Transverse colon (tissue), 4 donors: Measurements from ENCODE around the gene MAST4. TPM values are rescaled to one million over a fixed set of nuclear protein-coding genes. Genes with fewer than 3 reads are reported as not detected.

ENCODE experiments used
- DNase-seq: peaks from one replicate; pipeline ENCODE4 v3.0.0-alpha.2; 2019
- H3K27ac ChIP-seq, 4 donors: fragments of 200-600 bp; sonication (generic); 2 replicates each; pipeline ENCODE4 v1.5.1; 2016 to 2018; ENCODE audit warnings: inconsistent platforms in 4 of 4
- H3K27me3 ChIP-seq: fragments of 200-600 bp; sonication (generic); 2 replicates; pipeline ENCODE4 v1.5.1; 2017; ENCODE audit warnings: inconsistent platforms
- H3K36me3 ChIP-seq, 4 donors: fragments of 200-600 bp; sonication (generic); 2 replicates each; pipeline ENCODE4 v1.5.1; 2017 to 2019; ENCODE audit warnings: inconsistent platforms in 4 of 4
- H3K4me1 ChIP-seq, 4 donors: fragments of 200-600 bp; sonication (generic); 2 replicates each; pipeline ENCODE4 v1.5.1; 2017 to 2020; ENCODE audit warnings: inconsistent platforms in 4 of 4
- H3K4me3 ChIP-seq, 4 donors: fragments of 200-600 bp; sonication (generic); 1 replicate in 1 of 4; 2 replicates in 3 of 4; pipeline versions ENCODE4 v1.5.1 to v1.6.1; 2017 to 2019; ENCODE audit warnings: inconsistent platforms in 4 of 4
- H3K9me3 ChIP-seq, 2 donors: fragments of 200-600 bp; sonication (generic); 2 replicates each; pipeline ENCODE4 v1.5.1; 2017 to 2019; ENCODE audit warnings: inconsistent platforms in 2 of 2
- EP300 ChIP-seq: sonication (generic); formaldehyde crosslinking; IDR thresholded peaks from one replicate; pipeline ENCODE4 v1.6.1; 2017; ENCODE audit warnings: antibody characterized with exemption, low read depth
- POLR2A ChIP-seq: fragments of 450-650 bp; IDR thresholded peaks from one replicate; pipeline ENCODE4 v1.6.1; 2016; ENCODE audit warnings: antibody characterized with exemption, mild to moderate bottlenecking, moderate library complexity
- POLR2AphosphoS5 ChIP-seq, 3 donors: sonication (generic); formaldehyde crosslinking; IDR thresholded peaks; one replicate each; pipeline ENCODE4 v1.6.1; 2016; ENCODE audit warnings: antibody characterized with exemption in 3 of 3
- WGBS, 2 donors: methylation state at CpG; one replicate each; pipeline ENCODE4 v1.1.5; 2018; ENCODE audit warnings: low coverage in 1 of 2; 5-methylcytosine and 5-hydroxymethylcytosine counted together
- in situ Hi-C, 4 donors: fragments of 200-750 bp; cut with MboI; loops; one replicate each; pipeline versions ENCODE4 v1.15.0 to v1.15.1; 2017; ENCODE audit warnings: low sequenced_read_pairs in 3 of 4, low pct_ligation_motif_present in 1 of 4, low pct_unique_long_range_greater_than_20kb in 1 of 4
- intact Hi-C: fragments of 100-400 bp; cut with DNase I; formaldehyde crosslinking; loops from one replicate; pipeline ENCODE4 v1.15.1; 2023; ENCODE audit warnings: low total_unique reads
- total RNA-seq, 4 donors: library from RNA; depleted of rRNA; stranded (reverse); fragments of >200 nt; gene quantifications; one replicate each; pipeline ENCODE4 v1.1.0, GENCODE V29; 2016
- TF ChIP-seq, protein P1 (sequence below), 5 experiments: fragments of 200-600 bp in 3 of 5; fragments of 450-650 bp in 2 of 5; sonication (generic) in 3 of 5; IDR thresholded peaks; 1 replicate in 2 of 5; 2 replicates in 3 of 5; pipeline ENCODE4 v1.5.1; 2016 to 2017; ENCODE audit warnings: antibody characterized with exemption in 5 of 5, inconsistent platforms in 3 of 5, mild to moderate bottlenecking in 2 of 5, moderate library complexity in 1 of 5

The MAST4 gene
- total RNA-seq, 4 donors from 2014 or later = 20.3 to 46.8 (median 35.4) TPM

DNA sequence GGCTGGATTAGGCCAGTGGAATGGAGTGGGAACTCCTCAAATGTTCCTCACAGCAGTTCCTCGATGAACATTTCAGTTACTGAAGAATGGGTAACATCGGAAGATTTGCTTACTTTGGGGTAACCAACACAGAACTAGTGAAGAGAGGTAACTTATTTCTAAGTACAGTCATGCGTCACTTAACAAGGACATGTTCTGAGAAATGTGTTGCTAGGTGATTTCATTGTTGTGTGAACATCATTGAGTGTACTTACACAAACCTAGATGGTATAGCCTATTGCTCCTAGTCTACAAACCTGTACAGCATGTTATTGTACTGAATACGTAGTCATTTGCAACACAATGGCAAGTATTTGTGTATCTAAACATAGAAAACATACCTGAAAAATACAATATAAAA, 228.3 kb downstream of the MAST4 start:
- TF ChIP-seq POLR2AphosphoS5 (IDR thresholded peaks at IDR 0.05) = no peak
- TF ChIP-seq, protein P1, sequence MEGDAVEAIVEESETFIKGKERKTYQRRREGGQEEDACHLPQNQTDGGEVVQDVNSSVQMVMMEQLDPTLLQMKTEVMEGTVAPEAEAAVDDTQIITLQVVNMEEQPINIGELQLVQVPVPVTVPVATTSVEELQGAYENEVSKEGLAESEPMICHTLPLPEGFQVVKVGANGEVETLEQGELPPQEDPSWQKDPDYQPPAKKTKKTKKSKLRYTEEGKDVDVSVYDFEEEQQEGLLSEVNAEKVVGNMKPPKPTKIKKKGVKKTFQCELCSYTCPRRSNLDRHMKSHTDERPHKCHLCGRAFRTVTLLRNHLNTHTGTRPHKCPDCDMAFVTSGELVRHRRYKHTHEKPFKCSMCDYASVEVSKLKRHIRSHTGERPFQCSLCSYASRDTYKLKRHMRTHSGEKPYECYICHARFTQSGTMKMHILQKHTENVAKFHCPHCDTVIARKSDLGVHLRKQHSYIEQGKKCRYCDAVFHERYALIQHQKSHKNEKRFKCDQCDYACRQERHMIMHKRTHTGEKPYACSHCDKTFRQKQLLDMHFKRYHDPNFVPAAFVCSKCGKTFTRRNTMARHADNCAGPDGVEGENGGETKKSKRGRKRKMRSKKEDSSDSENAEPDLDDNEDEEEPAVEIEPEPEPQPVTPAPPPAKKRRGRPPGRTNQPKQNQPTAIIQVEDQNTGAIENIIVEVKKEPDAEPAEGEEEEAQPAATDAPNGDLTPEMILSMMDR (IDR thresholded peaks at IDR 0.05) = no peak
- TF ChIP-seq POLR2A = no peak
- no peak overlapping the region for H3K4me3 ChIP-seq
- in situ Hi-C loops (loop anchor here in 2 of 4 donors (25.0 kb wide), 1 partner anchor 338 kb away; no protein-coding TSS in a partner anchor), intact Hi-C loops (no loop called here)
- H3K4me1 ChIP-seq = peaks cover 0 to 13% (median 5%) of the 10 kb centered on the region in 4 donors
- DNase-seq = no peak
- H3K27me3 ChIP-seq = no peaks in the 10 kb centered on the region
- H3K27ac ChIP-seq = no peak overlapping the region
- WGBS, 2 donors = 89 to 100% methylated on average over 1 to 4 of the region's 4 CpGs
- H3K36me3 ChIP-seq = no peaks in the 10 kb centered on the region
- H3K9me3 ChIP-seq = no peaks in the 10 kb centered on the region

DNA sequence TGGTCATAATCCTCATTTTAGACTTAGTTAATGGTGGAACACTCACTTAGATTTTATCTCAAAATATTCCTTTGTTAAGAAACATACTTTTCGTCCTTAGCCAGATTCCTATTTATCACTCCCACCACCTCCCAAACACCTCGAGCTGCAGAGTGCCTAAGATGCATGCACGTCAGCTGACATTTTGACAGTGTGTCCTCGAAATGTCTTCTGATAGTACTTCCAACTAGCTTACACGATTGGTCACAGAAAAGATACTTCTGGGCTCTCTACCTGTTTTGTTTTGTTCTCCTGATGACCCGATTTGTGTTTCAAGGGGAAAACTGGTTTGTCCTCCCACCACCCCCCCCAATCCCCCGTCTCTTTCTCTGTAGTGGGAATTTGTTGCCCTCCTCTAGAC, 230.1 kb downstream of the MAST4 start:
- no peaks in the 10 kb centered on the region for H3K9me3 ChIP-seq
- TF ChIP-seq POLR2AphosphoS5 (IDR thresholded peaks at IDR 0.05) (no peak), EP300 (no peak), POLR2A (no peak)
- TF ChIP-seq, protein P1 (IDR thresholded peaks at IDR 0.05) = no peak
- peaks cover 0 to 20% (median 5%) of the 10 kb centered on the region in 4 donors for H3K4me1 ChIP-seq
- no peak for DNase-seq
- 79 to 97% methylated on average over 7 of the region's 7 CpGs for WGBS, 2 donors
- H3K36me3 ChIP-seq = no peaks in the 10 kb centered on the region
- H3K27ac ChIP-seq = no peak overlapping the region
- no peak overlapping the region for H3K4me3 ChIP-seq
- in situ Hi-C loops = no loop called here
- H3K27me3 ChIP-seq = peaks cover 4% of the 10 kb centered on the region
- intact Hi-C loops = no loop called here

DNA sequence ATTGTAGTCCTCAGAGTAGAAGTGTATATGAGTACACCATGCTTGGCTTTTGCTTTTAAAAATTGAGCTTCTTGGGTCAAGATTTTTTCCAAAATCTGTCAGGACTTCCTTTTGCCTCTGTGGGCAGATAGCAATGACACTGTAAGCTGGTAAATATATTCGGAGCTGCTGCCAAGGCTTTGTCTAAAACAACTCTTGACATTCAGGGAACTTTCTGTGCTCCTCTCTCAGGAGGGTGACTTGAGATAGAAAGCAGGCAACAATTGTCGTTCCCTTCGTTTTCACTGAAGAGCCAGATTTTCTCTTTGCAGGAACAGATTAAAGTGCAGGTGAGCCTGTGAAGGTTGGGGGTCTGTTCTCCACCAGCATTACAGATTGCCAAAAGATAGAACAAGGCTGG, 230.5 kb downstream of the MAST4 start:
- H3K9me3 ChIP-seq = no peaks in the 10 kb centered on the region
- WGBS, 2 donors = 83 to 85% methylated on average over 2 to 3 of the region's 3 CpGs
- in situ Hi-C loops (no loop called here), intact Hi-C loops (no loop called here)
- no peaks in the 10 kb centered on the region for H3K36me3 ChIP-seq
- TF ChIP-seq POLR2AphosphoS5 (IDR thresholded peaks at IDR 0.05) (no peak), EP300 (no peak), POLR2A (no peak)
- TF ChIP-seq, protein P1 (IDR thresholded peaks at IDR 0.05) = no peak
- H3K4me1 ChIP-seq = peaks cover 0 to 20% (median 5%) of the 10 kb centered on the region in 4 donors
- peaks cover 4% of the 10 kb centered on the region for H3K27me3 ChIP-seq
- no peak for DNase-seq
- no peak overlapping the region for H3K4me3 ChIP-seq
- no peak overlapping the region for H3K27ac ChIP-seq

DNA sequence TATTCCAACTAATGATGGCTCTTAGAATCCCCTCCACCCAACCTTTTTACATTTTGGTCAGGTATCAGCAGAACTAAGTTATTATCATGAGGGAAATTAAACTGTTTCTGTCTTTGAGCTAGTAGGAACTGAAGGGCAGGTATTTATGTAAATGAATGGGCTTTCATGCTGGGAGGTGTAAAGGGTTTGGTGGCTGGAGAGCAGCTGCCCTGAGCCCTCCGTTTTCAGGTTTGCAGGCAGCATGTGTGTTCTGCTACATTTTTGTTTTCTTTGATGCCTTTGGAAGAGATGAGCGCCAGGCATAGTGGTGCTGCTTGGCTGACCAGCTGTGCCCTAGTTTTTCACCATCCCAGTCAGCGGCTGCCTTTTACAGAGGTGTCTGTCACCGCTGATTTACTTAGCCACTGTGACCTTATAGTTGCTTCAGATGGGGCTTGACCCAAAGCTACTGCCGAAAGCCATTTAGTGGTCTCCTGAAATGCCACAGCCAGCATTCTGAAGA, 231.9 kb downstream of the MAST4 start:
- H3K4me1 ChIP-seq = peaks cover 0 to 20% (median 5%) of the 10 kb centered on the region in 4 donors
- H3K4me3 ChIP-seq = peak overlapping the region in 3 of 4 donors; percentile 17 to 47 (median 32)
- in situ Hi-C loops (no loop called here), intact Hi-C loops (no loop called here)
- 36 to 48% methylated on average over 4 to 5 of the region's 5 CpGs for WGBS, 2 donors
- H3K27me3 ChIP-seq = peaks cover 4% of the 10 kb centered on the region
- no peak for TF ChIP-seq POLR2A
- TF ChIP-seq, protein P1 (IDR thresholded peaks at IDR 0.05) = no peak
- no peak for TF ChIP-seq EP300
- no peak for TF ChIP-seq POLR2AphosphoS5 (IDR thresholded peaks at IDR 0.05)
- DNase-seq = no peak
- H3K27ac ChIP-seq = peak overlapping the region in 2 of 4 donors; percentile 31 to 52
- H3K36me3 ChIP-seq = no peaks in the 10 kb centered on the region
- H3K9me3 ChIP-seq = no peaks in the 10 kb centered on the region
